22Rv1 (cell line): Measurements from ENCODE around the gene TTC7B.

Experiments
- CTCF ChIP-seq: fragments of 450-650 bp; IDR thresholded peaks from 2 replicates; pipeline ENCODE4 v1.5.1; 2017; ENCODE audit warnings: mild to moderate bottlenecking
- ZFX ChIP-seq: fragments of 450-650 bp; IDR thresholded peaks from 2 replicates; pipeline ENCODE4 v1.6.1; 2017; ENCODE audit warnings: antibody characterized with exemption, borderline replicate concordance

DNA sequence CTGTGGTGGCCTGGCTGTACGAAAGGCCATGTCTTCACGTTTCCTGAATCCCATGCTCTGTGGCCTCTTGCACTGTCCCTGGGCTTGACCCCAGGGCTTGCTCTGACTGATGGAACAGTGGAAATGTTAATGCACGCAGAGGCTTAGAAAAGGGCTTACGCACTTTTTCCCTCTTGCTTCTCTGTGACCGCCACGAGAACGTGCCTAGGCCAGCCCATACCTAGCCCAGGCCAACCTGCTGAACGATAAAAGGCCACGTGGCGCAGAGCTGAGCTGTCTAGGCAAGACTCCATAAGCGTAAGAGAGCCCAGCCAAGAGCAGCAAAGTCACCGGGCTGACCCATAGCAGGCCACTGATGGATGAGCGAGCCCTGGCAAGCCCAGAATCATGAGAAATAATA lies 18.3 kb downstream of the TTC7B start:
- TF ChIP-seq CTCF (no peak), ZFX (no peak)
